ENCODE results near the gene MANEA.

DNA sequence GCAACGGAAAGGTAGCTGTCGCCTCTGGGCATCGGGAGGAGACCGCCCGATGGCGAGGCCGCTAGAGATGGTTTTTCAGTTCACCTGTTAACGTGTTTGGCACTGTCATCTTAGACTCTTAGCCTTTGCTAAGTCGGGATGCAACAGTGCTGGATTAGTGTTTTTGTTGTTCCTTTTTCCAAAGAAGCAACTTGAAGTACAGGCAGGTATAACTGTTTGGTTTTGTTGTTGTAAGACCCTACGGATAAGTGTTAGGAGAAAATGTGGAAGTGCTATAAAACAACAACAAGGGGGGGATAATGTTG, 723 bp downstream of the MANEA start:
- TF ChIP-seq, protein P1, sequence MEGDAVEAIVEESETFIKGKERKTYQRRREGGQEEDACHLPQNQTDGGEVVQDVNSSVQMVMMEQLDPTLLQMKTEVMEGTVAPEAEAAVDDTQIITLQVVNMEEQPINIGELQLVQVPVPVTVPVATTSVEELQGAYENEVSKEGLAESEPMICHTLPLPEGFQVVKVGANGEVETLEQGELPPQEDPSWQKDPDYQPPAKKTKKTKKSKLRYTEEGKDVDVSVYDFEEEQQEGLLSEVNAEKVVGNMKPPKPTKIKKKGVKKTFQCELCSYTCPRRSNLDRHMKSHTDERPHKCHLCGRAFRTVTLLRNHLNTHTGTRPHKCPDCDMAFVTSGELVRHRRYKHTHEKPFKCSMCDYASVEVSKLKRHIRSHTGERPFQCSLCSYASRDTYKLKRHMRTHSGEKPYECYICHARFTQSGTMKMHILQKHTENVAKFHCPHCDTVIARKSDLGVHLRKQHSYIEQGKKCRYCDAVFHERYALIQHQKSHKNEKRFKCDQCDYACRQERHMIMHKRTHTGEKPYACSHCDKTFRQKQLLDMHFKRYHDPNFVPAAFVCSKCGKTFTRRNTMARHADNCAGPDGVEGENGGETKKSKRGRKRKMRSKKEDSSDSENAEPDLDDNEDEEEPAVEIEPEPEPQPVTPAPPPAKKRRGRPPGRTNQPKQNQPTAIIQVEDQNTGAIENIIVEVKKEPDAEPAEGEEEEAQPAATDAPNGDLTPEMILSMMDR (conservative IDR thresholded peaks at IDR 0.05; ENCODE audit: low read length) = no peak
- no peak for TF ChIP-seq EZH2phosphoT487 (IDR thresholded peaks at IDR 0.05; ENCODE audit: borderline replicate concordance)
